Mesothelial cell of epicardium (in vitro differentiated cells): Measurements from ENCODE around the gene GPD1L. TPM values are rescaled to one million over a fixed set of nuclear protein-coding genes. Genes with fewer than 3 reads are reported as not detected.

ENCODE experiments used
- DNase-seq, 2 experiments: peaks; one replicate each; pipeline ENCODE4 v3.0.0; 2021; ENCODE audit warnings: low spot score in 2 of 2; ENCODE audit not compliant: unreplicated experiment in 2 of 2
- H3K27ac Mint-ChIP-seq: 2 replicates; pipeline ENCODE4 v1.8.0; 2021; ENCODE audit warnings: mixed read lengths
- H3K27me3 Mint-ChIP-seq: 2 replicates; pipeline ENCODE4 v1.8.0; 2021; ENCODE audit warnings: low read depth, mixed read lengths
- H3K36me3 Mint-ChIP-seq: 2 replicates; pipeline ENCODE4 v1.8.0; 2021; ENCODE audit warnings: mixed read lengths
- H3K4me1 Mint-ChIP-seq: 2 replicates; pipeline ENCODE4 v1.8.0; 2021; ENCODE audit warnings: mixed read lengths
- H3K4me3 Mint-ChIP-seq: 2 replicates; pipeline ENCODE4 v1.8.0; 2021; ENCODE audit warnings: mild to moderate bottlenecking, moderate library complexity, mixed read lengths
- H3K9me3 Mint-ChIP-seq: 2 replicates; pipeline ENCODE4 v1.8.0; 2021; ENCODE audit warnings: mixed read lengths
- CTCF ChIP-seq: fragments of 200-600 bp; sonication (generic); IDR thresholded peaks from one replicate; pipeline ENCODE4 v1.5.0; 2021; ENCODE audit warnings: antibody characterized with exemption; ENCODE audit not compliant: unreplicated experiment
- total RNA-seq: library from RNA; stranded (reverse); gene quantifications from 3 replicates; pipeline ENCODE4 v1.2.1, GENCODE V29; 2021

The GPD1L gene
- total RNA-seq, 1 donor from 2014 or later = 8.5 TPM

- Mint-ChIP-seq H3K9me3 (peaks cover 18% of the 10 kb centered on the region), H3K27me3 (no peaks in the 10 kb centered on the region), H3K4me3 (no peak overlapping the region), H3K4me1 (peaks cover 28% of the 10 kb centered on the region), H3K36me3 (peaks cover 1% of the 10 kb centered on the region), H3K27ac (no peak overlapping the region)
- DNase-seq = no peak
- TF ChIP-seq CTCF = no peak
Observed at GRCh38 chr3:32084870-32085269, 21.6 kb upstream of the GPD1L start.

DNA sequence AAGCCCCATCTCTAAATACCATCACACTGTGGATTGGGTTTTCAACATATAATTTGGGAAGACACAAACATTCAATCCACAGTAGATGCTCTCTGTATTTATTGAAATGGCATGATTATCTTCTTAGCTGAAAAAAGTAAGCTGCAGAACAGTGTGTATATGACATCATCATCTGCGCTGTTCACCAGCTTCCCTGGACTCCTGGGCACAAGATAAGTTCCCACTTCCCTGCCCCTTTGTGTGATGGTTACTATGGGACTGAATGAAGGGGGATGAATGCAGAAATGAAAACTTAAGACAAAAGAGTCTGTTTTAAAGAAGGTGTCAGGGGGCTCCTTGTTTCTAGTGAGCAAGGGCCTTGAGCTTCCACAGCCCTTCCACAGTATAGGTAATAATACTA lies 20.0 kb upstream of the GPD1L start:
- Mint-ChIP-seq H3K4me3 (no peak overlapping the region), H3K27ac (no peak overlapping the region), H3K4me1 (peaks cover 25% of the 10 kb centered on the region), H3K27me3 (peaks cover 2% of the 10 kb centered on the region), H3K36me3 (peaks cover 1% of the 10 kb centered on the region), H3K9me3 (peaks cover 14% of the 10 kb centered on the region)
- DNase-seq = no peak
- no peak for TF ChIP-seq CTCF

DNA sequence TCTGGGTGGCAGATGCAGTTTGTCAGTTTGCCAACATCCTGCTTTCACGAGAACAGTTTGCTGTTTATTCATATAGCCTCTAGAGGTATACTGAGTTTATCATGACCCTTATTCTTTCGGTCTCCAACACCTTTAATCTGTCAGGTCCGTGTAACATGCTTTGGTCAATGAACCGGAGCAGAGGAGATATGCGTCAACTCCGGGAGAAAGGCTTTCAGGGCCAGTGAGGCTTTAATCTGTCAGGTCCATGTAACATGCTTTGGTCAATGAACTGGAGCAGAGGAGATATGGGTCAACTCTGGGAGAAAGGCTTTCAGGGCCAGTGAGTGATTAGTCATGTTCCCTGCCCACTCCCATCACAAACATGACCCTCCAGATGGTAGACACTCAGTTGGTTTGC lies 16.9 kb upstream of the GPD1L start:
- DNase-seq = no peak
- no peak overlapping the region for H3K27ac Mint-ChIP-seq
- H3K4me3 Mint-ChIP-seq = no peak overlapping the region
- no peak for TF ChIP-seq CTCF
- peaks cover 14% of the 10 kb centered on the region for H3K9me3 Mint-ChIP-seq
- no peaks in the 10 kb centered on the region for H3K36me3 Mint-ChIP-seq
- no peaks in the 10 kb centered on the region for H3K4me1 Mint-ChIP-seq
- peaks cover 5% of the 10 kb centered on the region for H3K27me3 Mint-ChIP-seq

DNA sequence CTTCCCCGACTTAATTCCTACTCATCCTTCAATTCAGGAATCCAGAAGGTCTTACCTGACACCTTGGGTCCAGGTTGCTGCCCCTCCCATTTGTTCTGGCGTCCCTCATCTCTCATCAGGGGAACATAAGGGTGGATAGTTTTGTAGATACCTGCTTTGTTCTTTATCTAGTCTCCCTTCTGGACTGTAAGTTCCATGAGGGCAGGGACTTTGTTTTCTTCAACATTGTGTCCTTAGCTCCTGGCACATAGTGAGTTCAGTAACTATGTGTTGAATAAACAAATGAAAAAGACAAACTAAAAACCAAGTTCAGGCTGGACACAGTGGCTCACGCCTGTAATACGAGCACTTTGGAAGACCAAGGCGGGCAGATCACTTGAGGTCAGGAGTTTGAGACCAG lies 13.2 kb upstream of the GPD1L start:
- no peaks in the 10 kb centered on the region for H3K4me1 Mint-ChIP-seq
- no peak overlapping the region for H3K27ac Mint-ChIP-seq
- peaks cover 9% of the 10 kb centered on the region for H3K27me3 Mint-ChIP-seq
- no peak for DNase-seq
- H3K4me3 Mint-ChIP-seq = no peak overlapping the region
- no peak for TF ChIP-seq CTCF
- H3K9me3 Mint-ChIP-seq = peaks cover 13% of the 10 kb centered on the region
- no peaks in the 10 kb centered on the region for H3K36me3 Mint-ChIP-seq

DNA sequence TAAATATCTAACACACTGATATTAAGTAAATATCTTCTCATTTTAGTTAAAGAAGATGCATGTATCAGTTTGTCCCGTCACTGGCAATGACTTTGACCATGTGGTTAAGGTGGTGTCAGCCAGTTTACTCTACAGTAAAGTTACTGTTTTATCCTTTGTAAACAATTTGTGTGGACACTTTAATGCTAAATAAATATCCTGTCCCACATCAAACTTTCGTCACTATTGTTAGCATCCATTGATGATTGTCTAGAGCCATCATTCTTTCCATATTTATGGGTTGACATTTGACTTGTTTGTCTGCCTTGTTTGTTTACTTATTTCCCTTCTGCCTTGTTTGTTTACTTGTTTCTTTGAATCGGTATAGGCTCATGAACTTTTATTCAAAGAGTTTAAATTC lies 11.0 kb upstream of the GPD1L start:
- no peak for DNase-seq
- H3K27ac Mint-ChIP-seq = no peak overlapping the region
- no peaks in the 10 kb centered on the region for H3K36me3 Mint-ChIP-seq
- peaks cover 9% of the 10 kb centered on the region for H3K27me3 Mint-ChIP-seq
- H3K4me3 Mint-ChIP-seq = no peak overlapping the region
- no peaks in the 10 kb centered on the region for H3K4me1 Mint-ChIP-seq
- peaks cover 12% of the 10 kb centered on the region for H3K9me3 Mint-ChIP-seq
- no peak for TF ChIP-seq CTCF

- Mint-ChIP-seq H3K4me1 (no peaks in the 10 kb centered on the region), H3K27ac (no peak overlapping the region), H3K9me3 (peaks cover 31% of the 10 kb centered on the region), H3K27me3 (peaks cover 4% of the 10 kb centered on the region), H3K36me3 (peaks cover 10% of the 10 kb centered on the region), H3K4me3 (no peak overlapping the region)
- no peak for DNase-seq
- no peak for TF ChIP-seq CTCF
Observed at GRCh38 chr3:32097768-32098167, 8.7 kb upstream of the GPD1L start.
